HG03025 (cell line): ENCODE results near the gene MLLT3.
"Not testable (repeated sequence)": the region's sequence is repeated elsewhere in the genome, so short reads cannot be mapped to it uniquely, and the experiment has no call there.

Experiments used
- ATAC-seq: cut with Tn5 transposase; IDR thresholded peaks from one replicate; pipeline ENCODE4 v1.9.1; 2021; ENCODE audit warnings: mild to moderate bottlenecking, moderate library complexity; ENCODE audit not compliant: unreplicated experiment, low FRiP score

MLLT3 gene

GRCh38 chr9:20599195-20599594, 23.1 kb downstream of the MLLT3 start:
- no peak for ATAC-seq

- no peak for ATAC-seq
Observed at GRCh38 chr9:20598367-20598766, 23.9 kb downstream of the MLLT3 start.

GRCh38 chr9:20597862-20598261, 24.4 kb downstream of the MLLT3 start:
- no peak for ATAC-seq

GRCh38 chr9:20594608-20595007, 27.7 kb downstream of the MLLT3 start:
- ATAC-seq, result no peak

GRCh38 chr9:20593537-20593936, 28.8 kb downstream of the MLLT3 start:
- no peak for ATAC-seq

GRCh38 chr9:20593105-20593504, 29.2 kb downstream of the MLLT3 start:
- ATAC-seq, result no peak

GRCh38 chr9:20592673-20593072, 29.6 kb downstream of the MLLT3 start:
- ATAC-seq, result no peak

GRCh38 chr9:20591223-20591622, 31.1 kb downstream of the MLLT3 start:
- ATAC-seq, result no peak

- ATAC-seq, result no peak
Observed at GRCh38 chr9:20584968-20585643, 37.2 kb downstream of the MLLT3 start.

GRCh38 chr9:20583088-20583487, 39.2 kb downstream of the MLLT3 start:
- not testable (repeated sequence) for ATAC-seq

GRCh38 chr9:20582150-20582549, 40.1 kb downstream of the MLLT3 start:
- no peak for ATAC-seq

GRCh38 chr9:20580673-20581072, 41.6 kb downstream of the MLLT3 start:
- ATAC-seq, result no peak

GRCh38 chr9:20579524-20580314, 42.6 kb downstream of the MLLT3 start:
- no peak for ATAC-seq

- no peak for ATAC-seq
Observed at GRCh38 chr9:20573023-20573422, 49.3 kb downstream of the MLLT3 start.

GRCh38 chr9:20570756-20571155, 51.5 kb downstream of the MLLT3 start:
- ATAC-seq, result peak; percentile 61

GRCh38 chr9:20570087-20570486, 52.2 kb downstream of the MLLT3 start:
- no peak for ATAC-seq

- no peak for ATAC-seq
Observed at GRCh38 chr9:20569525-20569924, 52.8 kb downstream of the MLLT3 start.

GRCh38 chr9:20568400-20568799, 53.9 kb downstream of the MLLT3 start:
- no peak for ATAC-seq

GRCh38 chr9:20566401-20566800, 55.9 kb downstream of the MLLT3 start:
- no peak for ATAC-seq

GRCh38 chr9:20564650-20565049, 57.6 kb downstream of the MLLT3 start:
- no peak for ATAC-seq

- ATAC-seq, result no peak
Observed at GRCh38 chr9:20563917-20564316, 58.4 kb downstream of the MLLT3 start.

- ATAC-seq, result no peak
Observed at GRCh38 chr9:20562051-20562450, 60.2 kb downstream of the MLLT3 start.
